LNCAP (cell line): ENCODE data around the gene SLC43A1.

ENCODE experiments used
- TF ChIP-seq, protein P1 (sequence below): fragments of 450-650 bp; IDR thresholded peaks from 2 replicates; pipeline ENCODE4 v1.5.1; 2017; ENCODE audit warnings: mild to moderate bottlenecking

Gene SLC43A1

GRCh38 chr11:57479021-57479663, 36.4 kb downstream of the SLC43A1 start:
- TF ChIP-seq, protein P1, sequence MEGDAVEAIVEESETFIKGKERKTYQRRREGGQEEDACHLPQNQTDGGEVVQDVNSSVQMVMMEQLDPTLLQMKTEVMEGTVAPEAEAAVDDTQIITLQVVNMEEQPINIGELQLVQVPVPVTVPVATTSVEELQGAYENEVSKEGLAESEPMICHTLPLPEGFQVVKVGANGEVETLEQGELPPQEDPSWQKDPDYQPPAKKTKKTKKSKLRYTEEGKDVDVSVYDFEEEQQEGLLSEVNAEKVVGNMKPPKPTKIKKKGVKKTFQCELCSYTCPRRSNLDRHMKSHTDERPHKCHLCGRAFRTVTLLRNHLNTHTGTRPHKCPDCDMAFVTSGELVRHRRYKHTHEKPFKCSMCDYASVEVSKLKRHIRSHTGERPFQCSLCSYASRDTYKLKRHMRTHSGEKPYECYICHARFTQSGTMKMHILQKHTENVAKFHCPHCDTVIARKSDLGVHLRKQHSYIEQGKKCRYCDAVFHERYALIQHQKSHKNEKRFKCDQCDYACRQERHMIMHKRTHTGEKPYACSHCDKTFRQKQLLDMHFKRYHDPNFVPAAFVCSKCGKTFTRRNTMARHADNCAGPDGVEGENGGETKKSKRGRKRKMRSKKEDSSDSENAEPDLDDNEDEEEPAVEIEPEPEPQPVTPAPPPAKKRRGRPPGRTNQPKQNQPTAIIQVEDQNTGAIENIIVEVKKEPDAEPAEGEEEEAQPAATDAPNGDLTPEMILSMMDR: no peak

GRCh38 chr11:57477507-57478189, 37.9 kb downstream of the SLC43A1 start:
- TF ChIP-seq, protein P1: no peak

DNA sequence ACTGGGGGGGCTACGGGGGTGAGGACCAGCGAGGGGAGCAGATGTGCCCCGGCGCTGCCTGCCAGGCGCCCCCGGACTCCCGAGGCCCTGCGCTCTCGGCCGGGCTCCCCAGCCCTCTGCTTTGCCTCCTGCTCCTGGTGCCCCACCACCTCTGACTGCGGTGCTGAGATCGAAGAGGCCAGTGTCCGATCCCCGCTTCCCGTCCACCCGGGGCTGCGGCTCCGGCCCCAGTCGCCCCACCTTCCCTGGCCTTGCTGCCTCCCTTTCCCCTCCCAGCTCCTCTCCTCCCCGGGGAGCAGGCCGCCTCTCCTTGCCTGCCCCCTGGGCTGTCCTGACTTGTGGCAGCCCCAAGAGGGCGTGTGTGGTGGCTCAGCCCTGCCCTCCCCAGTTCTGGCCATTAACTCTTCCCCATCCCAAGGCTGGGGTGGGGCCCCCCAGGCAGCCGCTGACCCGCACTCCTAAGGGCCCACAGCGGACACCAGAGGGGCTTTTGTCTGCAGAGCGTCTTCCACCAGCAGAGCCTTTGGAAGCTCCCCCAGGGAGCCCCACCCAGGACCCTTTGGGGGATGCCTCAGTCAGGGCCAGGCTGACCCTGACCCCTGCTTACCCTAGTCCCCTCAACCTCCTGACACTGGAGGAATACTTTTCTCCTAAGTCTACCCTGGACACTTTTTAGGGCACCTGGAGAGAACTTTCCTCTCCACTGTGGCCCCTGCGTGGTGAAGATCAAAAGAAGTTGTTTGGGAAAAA, 38.6 kb downstream of the SLC43A1 start:
- TF ChIP-seq, protein P1: 0 out of 2 replicates have a peak, but pooled peaks have one; percentile 10

- TF ChIP-seq, protein P1: no peak
These were observed 39.3 kb downstream of the SLC43A1 start for GRCh38 chr11:57476047-57476756.

- TF ChIP-seq, protein P1: no peak
These were observed 39.8 kb downstream of the SLC43A1 start for GRCh38 chr11:57475671-57476046.

GRCh38 chr11:57475191-57475590, 40.3 kb downstream of the SLC43A1 start:
- TF ChIP-seq, protein P1: no peak

DNA sequence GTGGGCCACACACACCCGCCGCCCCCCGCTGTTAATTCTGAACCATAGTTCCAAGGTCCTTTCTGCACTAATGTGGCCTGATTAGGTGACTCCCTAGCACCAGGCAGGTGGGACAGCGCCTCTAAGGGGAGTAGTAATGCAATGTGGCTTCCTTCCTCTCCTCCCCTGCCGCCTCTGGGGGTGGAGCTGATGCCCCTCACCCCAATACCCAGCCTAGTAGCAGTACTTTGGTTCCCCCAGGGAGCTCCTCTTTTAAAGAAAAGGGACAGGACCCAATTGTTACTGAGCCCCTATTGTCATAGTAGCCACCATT, 40.7 kb downstream of the SLC43A1 start:
- TF ChIP-seq, protein P1: no peak
